Testis (tissue), 3 donors: ENCODE results near the gene RALGPS1. TPM values are rescaled to one million over a fixed set of nuclear protein-coding genes. Genes with fewer than 3 reads are reported as not detected.

Experiments
- DNase-seq: peaks from one replicate; pipeline ENCODE4 v3.0.0-alpha.2; 2019
- H3K27ac ChIP-seq, 2 donors: fragments of 200-600 bp; sonication (generic); one replicate each; pipeline ENCODE4 v1.5.1; 2019
- H3K27me3 ChIP-seq: fragments of 200-600 bp; sonication (generic); one replicate; pipeline ENCODE4 v1.5.1; 2019
- H3K36me3 ChIP-seq: fragments of 200-600 bp; sonication (generic); one replicate; pipeline ENCODE4 v1.5.1; 2017; ENCODE audit warnings: low read depth; ENCODE audit errors: missing control alignments
- H3K4me1 ChIP-seq: fragments of 200-600 bp; sonication (generic); one replicate; pipeline ENCODE4 v1.5.1; 2019
- H3K4me3 ChIP-seq, 2 donors: fragments of 200-600 bp; sonication (generic); one replicate each; pipeline ENCODE4 v1.5.1; 2017 to 2019
- H3K9me3 ChIP-seq: fragments of 200-600 bp; sonication (generic); one replicate; pipeline ENCODE4 v1.5.1; 2017
- POLR2A ChIP-seq: fragments of 450-650 bp; IDR thresholded peaks from one replicate; pipeline ENCODE4 v1.6.1; 2017; ENCODE audit warnings: antibody characterized with exemption, mild to moderate bottlenecking, moderate library complexity
- WGBS, 2 donors: methylation state at CpG; one replicate each; pipeline ENCODE4 v1.1.5; 2018; 5-methylcytosine and 5-hydroxymethylcytosine counted together
- intact Hi-C: fragments of 100-400 bp; cut with DNase I; formaldehyde crosslinking; loops from one replicate; pipeline ENCODE4 v1.15.1; 2023; ENCODE audit warnings: low total_unique reads
- polyA plus RNA-seq: library from polyadenylated mRNA; stranded (reverse); fragments of 350-450 nt; fragmentation: Illumina TruSeq; extraction: RNeasy Lipid Tissue Mini Kit (QIAGEN cat#74804); gene quantifications from one replicate; pipeline ENCODE4 v1.2.3, GENCODE V29; 2014; ENCODE audit warnings: low read depth, low replicate concordance; ENCODE audit not compliant: insufficient read depth
- total RNA-seq, 2 donors: library from RNA; depleted of rRNA; stranded (reverse); fragments of >200 nt; gene quantifications; one replicate each; pipeline ENCODE4 v1.2.3, GENCODE V29; 2016
- TF ChIP-seq, protein P1 (sequence below), 3 experiments: fragments of 450-650 bp in 2 of 3; fragments of 200-600 bp in 1 of 3; sonication (generic) in 1 of 3; IDR thresholded peaks; one replicate each; pipeline ENCODE4 v1.5.1; 2016 to 2019; ENCODE audit warnings: antibody characterized with exemption in 3 of 3, mild to moderate bottlenecking in 2 of 3, moderate library complexity in 1 of 3

The RALGPS1 gene
- total and polyA plus RNA-seq, 3 donors from 2014 or later = 35.9 to 48.6 (median 36.9) TPM

DNA sequence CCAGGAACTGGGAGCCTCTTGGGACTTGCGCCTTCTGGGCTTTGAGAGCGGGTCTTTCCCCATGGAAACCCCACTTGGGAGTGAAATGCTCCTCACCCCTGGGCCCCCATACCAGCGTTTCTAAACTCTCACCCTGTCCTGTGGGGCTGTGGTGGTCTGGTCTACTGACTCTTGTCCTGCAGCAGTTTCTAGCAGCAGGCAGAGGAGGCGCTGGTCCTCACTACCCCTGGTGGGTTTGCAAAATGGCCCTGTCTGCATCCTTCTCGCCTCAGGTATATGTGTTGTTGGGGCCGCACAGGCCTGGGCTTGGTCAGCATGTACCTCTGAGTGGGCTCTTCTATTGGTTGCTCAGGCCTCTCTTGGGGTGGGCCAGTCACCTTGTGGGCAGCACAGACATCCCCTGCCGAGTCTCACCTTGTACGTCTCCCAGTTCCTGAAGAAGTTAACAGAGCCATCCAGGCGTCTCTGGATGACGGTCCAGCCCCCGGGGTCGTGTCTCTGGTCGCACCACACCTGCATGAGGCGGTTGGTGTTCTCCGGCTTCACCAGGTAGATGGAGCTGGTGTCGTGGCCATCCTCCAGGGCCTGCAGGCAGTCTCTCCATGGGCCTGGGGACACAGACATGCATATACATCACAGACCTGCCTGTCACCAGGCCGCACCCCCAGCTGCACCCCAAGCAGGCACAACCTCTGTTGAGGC is 178.9 kb downstream of the RALGPS1 start:
- no peak overlapping the region for H3K4me3 ChIP-seq
- no peaks in the 10 kb centered on the region for H3K9me3 ChIP-seq
- H3K27me3 ChIP-seq = no peaks in the 10 kb centered on the region
- DNase-seq = no peak
- intact Hi-C loops = no loop called here
- 94 to 100% methylated on average over 1 to 17 of the region's 17 CpGs for WGBS, 2 donors
- TF ChIP-seq POLR2A = no peak
- TF ChIP-seq, protein P1, sequence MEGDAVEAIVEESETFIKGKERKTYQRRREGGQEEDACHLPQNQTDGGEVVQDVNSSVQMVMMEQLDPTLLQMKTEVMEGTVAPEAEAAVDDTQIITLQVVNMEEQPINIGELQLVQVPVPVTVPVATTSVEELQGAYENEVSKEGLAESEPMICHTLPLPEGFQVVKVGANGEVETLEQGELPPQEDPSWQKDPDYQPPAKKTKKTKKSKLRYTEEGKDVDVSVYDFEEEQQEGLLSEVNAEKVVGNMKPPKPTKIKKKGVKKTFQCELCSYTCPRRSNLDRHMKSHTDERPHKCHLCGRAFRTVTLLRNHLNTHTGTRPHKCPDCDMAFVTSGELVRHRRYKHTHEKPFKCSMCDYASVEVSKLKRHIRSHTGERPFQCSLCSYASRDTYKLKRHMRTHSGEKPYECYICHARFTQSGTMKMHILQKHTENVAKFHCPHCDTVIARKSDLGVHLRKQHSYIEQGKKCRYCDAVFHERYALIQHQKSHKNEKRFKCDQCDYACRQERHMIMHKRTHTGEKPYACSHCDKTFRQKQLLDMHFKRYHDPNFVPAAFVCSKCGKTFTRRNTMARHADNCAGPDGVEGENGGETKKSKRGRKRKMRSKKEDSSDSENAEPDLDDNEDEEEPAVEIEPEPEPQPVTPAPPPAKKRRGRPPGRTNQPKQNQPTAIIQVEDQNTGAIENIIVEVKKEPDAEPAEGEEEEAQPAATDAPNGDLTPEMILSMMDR (IDR thresholded peaks at IDR 0.05) = no peak
- peaks cover 34% of the 10 kb centered on the region for H3K4me1 ChIP-seq
- H3K36me3 ChIP-seq = no peaks in the 10 kb centered on the region
- no peak overlapping the region for H3K27ac ChIP-seq

DNA sequence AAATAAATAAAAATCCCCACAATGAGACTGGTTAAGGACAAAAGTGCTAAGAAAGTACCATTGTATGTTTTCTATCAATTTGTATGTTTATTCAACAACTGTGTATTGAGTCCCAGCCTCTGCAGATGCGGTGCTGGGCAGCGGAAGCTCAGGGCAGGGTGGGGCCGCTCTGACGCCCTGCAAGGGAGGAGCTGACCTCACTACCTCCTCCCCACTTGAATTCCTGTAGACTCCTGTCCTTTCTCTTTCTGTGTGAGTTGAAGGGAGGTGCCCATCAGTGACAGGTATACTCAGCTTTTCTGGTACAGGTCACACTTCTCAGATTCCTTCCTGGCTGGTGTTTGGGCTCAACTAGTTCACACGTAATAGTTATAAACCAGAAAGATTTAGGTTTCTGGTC is 180.8 kb downstream of the RALGPS1 start:
- Histone ChIP-seq H3K27ac (no peak overlapping the region), H3K27me3 (no peaks in the 10 kb centered on the region), H3K4me1 (peaks cover 18% of the 10 kb centered on the region), H3K9me3 (no peaks in the 10 kb centered on the region), H3K4me3 (no peak overlapping the region), H3K36me3 (no peaks in the 10 kb centered on the region)
- intact Hi-C loops = no loop called here
- TF ChIP-seq, protein P1 (IDR thresholded peaks at IDR 0.05) = no peak
- no peak for TF ChIP-seq POLR2A
- 89 to 95% methylated on average over 5 of the region's 5 CpGs for WGBS, 2 donors
- no peak for DNase-seq

DNA sequence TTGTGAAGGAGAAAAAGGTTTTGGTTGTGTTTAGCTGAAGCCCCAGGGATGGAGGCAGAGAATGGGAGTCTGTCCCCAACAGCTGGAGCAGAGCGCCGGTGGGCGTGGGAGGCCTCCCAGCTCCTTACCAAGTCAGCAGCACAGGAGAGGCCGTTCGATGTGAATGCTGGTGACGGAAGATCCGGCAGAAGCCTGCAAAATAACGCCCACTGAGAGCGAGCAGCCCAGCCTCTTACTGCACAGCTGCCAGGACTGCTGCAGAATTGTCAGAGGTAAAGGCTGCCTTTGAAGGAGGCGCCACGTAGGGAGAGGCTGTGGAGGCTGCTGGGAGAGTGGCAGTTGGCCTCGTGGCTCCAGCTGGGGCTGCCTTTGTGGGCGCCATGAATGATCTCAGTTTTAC is 181.6 kb downstream of the RALGPS1 start:
- H3K27me3 ChIP-seq = no peaks in the 10 kb centered on the region
- H3K27ac ChIP-seq = no peak overlapping the region
- H3K9me3 ChIP-seq = no peaks in the 10 kb centered on the region
- H3K4me1 ChIP-seq = peaks cover 10% of the 10 kb centered on the region
- no peaks in the 10 kb centered on the region for H3K36me3 ChIP-seq
- no peak for TF ChIP-seq POLR2A
- TF ChIP-seq, protein P1 (IDR thresholded peaks at IDR 0.05) = no peak
- intact Hi-C loops = no loop called here
- H3K4me3 ChIP-seq = no peak overlapping the region
- DNase-seq = no peak
- 71 to 79% methylated on average over 13 of the region's 13 CpGs for WGBS, 2 donors

DNA sequence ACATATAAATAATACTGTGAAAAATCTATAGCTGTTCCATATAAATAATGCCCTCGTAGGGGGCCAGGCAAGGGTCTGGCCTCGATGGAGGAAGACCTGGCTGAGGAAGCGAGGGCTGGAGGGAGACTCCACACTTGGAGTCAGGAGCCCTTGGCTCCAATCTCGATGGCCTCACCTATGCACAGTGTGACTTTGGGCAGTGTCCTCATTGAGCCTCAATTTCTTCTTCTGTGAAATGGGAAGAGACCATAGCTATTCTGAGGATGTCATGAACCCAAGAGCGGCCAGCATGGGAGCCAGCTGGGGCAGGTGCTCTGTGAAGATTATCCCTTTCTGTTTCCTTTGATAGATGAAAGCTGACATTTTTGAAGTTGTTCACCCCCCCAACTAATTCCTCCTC is 183.1 kb downstream of the RALGPS1 start:
- TF ChIP-seq, protein P1 (IDR thresholded peaks at IDR 0.05) = no peak
- TF ChIP-seq POLR2A = no peak
- Histone ChIP-seq H3K4me3 (no peak overlapping the region), H3K27ac (no peak overlapping the region), H3K9me3 (no peaks in the 10 kb centered on the region), H3K36me3 (no peaks in the 10 kb centered on the region), H3K27me3 (no peaks in the 10 kb centered on the region), H3K4me1 (no peaks in the 10 kb centered on the region)
- DNase-seq = no peak
- intact Hi-C loops = no loop called here
- 90 to 94% methylated on average over 5 of the region's 5 CpGs for WGBS, 2 donors
